IMR-90 (cell line): ENCODE results near the gene APOOL.

ENCODE experiments used
- CHD1 ChIP-seq: IDR thresholded peaks from 2 replicates; pipeline ENCODE4 v1.6.1; 2012; ENCODE audit warnings: low read depth, low read length, improper control_type of control experiment
- FOS ChIP-seq: fragments of 150-350 bp; IDR thresholded peaks from 2 replicates; pipeline ENCODE4 v1.6.1; 2016; ENCODE audit warnings: low read depth, low read length
- MXI1 ChIP-seq: IDR thresholded peaks from 2 replicates; pipeline ENCODE4 v1.6.1; 2012; ENCODE audit warnings: low read depth, mild to moderate bottlenecking, low read length, moderate library complexity, borderline replicate concordance
- POLR2A ChIP-seq: IDR thresholded peaks from 2 replicates; pipeline ENCODE4 v1.6.1; 2012; ENCODE audit warnings: mild to moderate bottlenecking, low read depth, low read length
- SMC3 ChIP-seq: fragments of 150-350 bp; IDR thresholded peaks from 2 replicates; pipeline ENCODE4 v1.6.1; 2016; ENCODE audit warnings: low read depth, mild to moderate bottlenecking, antibody characterized with exemption, low read length, moderate library complexity
- TF ChIP-seq, protein P1 (sequence below): conservative IDR thresholded peaks from 2 replicates; pipeline ENCODE4 v1.5.1; 2012; ENCODE audit warnings: mild to moderate bottlenecking, low read depth, low read length, improper control_type of control experiment
- TF ChIP-seq, protein P2 (sequence below): fragments of 150-350 bp; IDR thresholded peaks from 2 replicates; pipeline ENCODE4 v1.6.1; 2017; ENCODE audit warnings: mild to moderate bottlenecking, antibody characterized with exemption, low read length, low read depth

DNA sequence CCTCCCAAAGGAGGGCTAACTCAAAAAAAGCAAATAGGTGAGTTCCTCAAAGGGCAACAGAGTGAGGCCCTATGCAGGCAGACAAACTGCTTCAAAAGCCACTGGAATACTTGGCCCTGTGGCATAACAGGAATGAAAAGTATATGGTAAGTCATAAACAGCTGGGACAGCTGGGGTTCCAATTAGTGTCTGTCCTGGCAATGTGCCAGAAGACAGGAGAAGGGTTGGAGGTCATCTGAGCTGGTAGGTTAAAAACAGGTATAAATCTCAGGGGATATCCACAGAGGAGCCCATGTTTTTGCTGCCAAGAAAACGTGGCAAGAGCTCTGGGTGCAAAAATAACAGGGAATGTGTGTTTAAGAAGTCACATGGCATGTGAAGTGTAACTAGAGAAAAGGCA, 111.6 kb downstream of the APOOL start:
- TF ChIP-seq, protein P1, sequence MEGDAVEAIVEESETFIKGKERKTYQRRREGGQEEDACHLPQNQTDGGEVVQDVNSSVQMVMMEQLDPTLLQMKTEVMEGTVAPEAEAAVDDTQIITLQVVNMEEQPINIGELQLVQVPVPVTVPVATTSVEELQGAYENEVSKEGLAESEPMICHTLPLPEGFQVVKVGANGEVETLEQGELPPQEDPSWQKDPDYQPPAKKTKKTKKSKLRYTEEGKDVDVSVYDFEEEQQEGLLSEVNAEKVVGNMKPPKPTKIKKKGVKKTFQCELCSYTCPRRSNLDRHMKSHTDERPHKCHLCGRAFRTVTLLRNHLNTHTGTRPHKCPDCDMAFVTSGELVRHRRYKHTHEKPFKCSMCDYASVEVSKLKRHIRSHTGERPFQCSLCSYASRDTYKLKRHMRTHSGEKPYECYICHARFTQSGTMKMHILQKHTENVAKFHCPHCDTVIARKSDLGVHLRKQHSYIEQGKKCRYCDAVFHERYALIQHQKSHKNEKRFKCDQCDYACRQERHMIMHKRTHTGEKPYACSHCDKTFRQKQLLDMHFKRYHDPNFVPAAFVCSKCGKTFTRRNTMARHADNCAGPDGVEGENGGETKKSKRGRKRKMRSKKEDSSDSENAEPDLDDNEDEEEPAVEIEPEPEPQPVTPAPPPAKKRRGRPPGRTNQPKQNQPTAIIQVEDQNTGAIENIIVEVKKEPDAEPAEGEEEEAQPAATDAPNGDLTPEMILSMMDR = no peak
- TF ChIP-seq MXI1 = no peak
- TF ChIP-seq CHD1 = no peak
- TF ChIP-seq FOS = no peak
- TF ChIP-seq, protein P2, sequence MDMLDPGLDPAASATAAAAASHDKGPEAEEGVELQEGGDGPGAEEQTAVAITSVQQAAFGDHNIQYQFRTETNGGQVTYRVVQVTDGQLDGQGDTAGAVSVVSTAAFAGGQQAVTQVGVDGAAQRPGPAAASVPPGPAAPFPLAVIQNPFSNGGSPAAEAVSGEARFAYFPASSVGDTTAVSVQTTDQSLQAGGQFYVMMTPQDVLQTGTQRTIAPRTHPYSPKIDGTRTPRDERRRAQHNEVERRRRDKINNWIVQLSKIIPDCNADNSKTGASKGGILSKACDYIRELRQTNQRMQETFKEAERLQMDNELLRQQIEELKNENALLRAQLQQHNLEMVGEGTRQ = no peak
- TF ChIP-seq POLR2A = no peak
- TF ChIP-seq SMC3 = no peak
